H54 (cell line): ENCODE results near the gene GATA5.

Experiments
- DNase-seq: peaks from one replicate; pipeline ENCODE4 v3.0.0; 2011; ENCODE audit warnings: low spot score, mixed read lengths; ENCODE audit not compliant: insufficient read length
- FAIRE-seq: peaks from 3 replicates; lab custom pipeline; 2011; peaks lifted over from hg19 to GRCh38; lab: Jason Lieb, UNC
- POLR2A ChIP-seq: IDR thresholded peaks from 2 replicates; pipeline ENCODE4 v1.6.1; 2011; ENCODE audit warnings: low read depth, mild to moderate bottlenecking, low read length

Gene GATA5

GRCh38 chr20:62453186-62453808 is 22.5 kb downstream of the GATA5 start:
- DNase-seq (no peak), FAIRE-seq (no peak)
- TF ChIP-seq POLR2A, result no peak

GRCh38 chr20:62452475-62453095 is 23.2 kb downstream of the GATA5 start:
- no peak for TF ChIP-seq POLR2A
- FAIRE-seq, result no peak
- no peak for DNase-seq

- no peak for FAIRE-seq
- no peak for TF ChIP-seq POLR2A
- no peak for DNase-seq
These were observed 23.8 kb downstream of the GATA5 start for GRCh38 chr20:62451970-62452369.

- DNase-seq (no peak), FAIRE-seq (no peak)
- no peak for TF ChIP-seq POLR2A
These were observed 24.5 kb downstream of the GATA5 start for GRCh38 chr20:62451156-62451767.

- FAIRE-seq, result no peak
- no peak for DNase-seq
These were observed 25.7 kb downstream of the GATA5 start for GRCh38 chr20:62449951-62450691.

GRCh38 chr20:62448788-62449187 is 27.0 kb downstream of the GATA5 start:
- TF ChIP-seq POLR2A, result no peak
- no peak for FAIRE-seq
- no peak for DNase-seq

More at GRCh38 chr20:62449951-62450691, 25.7 kb downstream of the GATA5 start:
- TF ChIP-seq POLR2A, result no peak

GRCh38 chr20:62448038-62448437 is 27.8 kb downstream of the GATA5 start:
- FAIRE-seq (no peak), DNase-seq (no peak)
- no peak for TF ChIP-seq POLR2A

- DNase-seq, result no peak
- FAIRE-seq, result no peak
- TF ChIP-seq POLR2A, result no peak
These were observed 28.6 kb downstream of the GATA5 start for GRCh38 chr20:62446888-62447869.

- DNase-seq, result no peak
- no peak for TF ChIP-seq POLR2A
- FAIRE-seq, result no peak
These were observed 29.3 kb downstream of the GATA5 start for GRCh38 chr20:62446481-62446880.

GRCh38 chr20:62445553-62446340 is 30.0 kb downstream of the GATA5 start:
- TF ChIP-seq POLR2A, result no peak
- DNase-seq (no peak), FAIRE-seq (no peak)

- no peak for TF ChIP-seq POLR2A
- FAIRE-seq, result no peak
- no peak for DNase-seq
These were observed 31.5 kb downstream of the GATA5 start for GRCh38 chr20:62444286-62444685.

GRCh38 chr20:62441987-62442539 is 33.7 kb downstream of the GATA5 start:
- FAIRE-seq (no peak), DNase-seq (no peak)
- no peak for TF ChIP-seq POLR2A

GRCh38 chr20:62439218-62439617 is 36.6 kb downstream of the GATA5 start:
- FAIRE-seq (no peak), DNase-seq (no peak)
- no peak for TF ChIP-seq POLR2A
